Stimulated activated CD8-positive, alpha-beta memory T cell treated with anti-CD3 and anti-CD28 coated beads, Interleukin-12 subunit alpha, Interleukin-12 subunit beta, amount 100 ng/mL, for 24 hours (primary cell): ENCODE data around the gene KIFAP3.
"Not testable (repeated sequence)": the region's sequence is repeated elsewhere in the genome, so short reads cannot be mapped to it uniquely, and the experiment has no call there.

Experiments used
- DNase-seq: peaks from one replicate; pipeline ENCODE4 v3.0.0-alpha.2; 2020; ENCODE audit errors: extremely low read depth

The KIFAP3 gene

DNA sequence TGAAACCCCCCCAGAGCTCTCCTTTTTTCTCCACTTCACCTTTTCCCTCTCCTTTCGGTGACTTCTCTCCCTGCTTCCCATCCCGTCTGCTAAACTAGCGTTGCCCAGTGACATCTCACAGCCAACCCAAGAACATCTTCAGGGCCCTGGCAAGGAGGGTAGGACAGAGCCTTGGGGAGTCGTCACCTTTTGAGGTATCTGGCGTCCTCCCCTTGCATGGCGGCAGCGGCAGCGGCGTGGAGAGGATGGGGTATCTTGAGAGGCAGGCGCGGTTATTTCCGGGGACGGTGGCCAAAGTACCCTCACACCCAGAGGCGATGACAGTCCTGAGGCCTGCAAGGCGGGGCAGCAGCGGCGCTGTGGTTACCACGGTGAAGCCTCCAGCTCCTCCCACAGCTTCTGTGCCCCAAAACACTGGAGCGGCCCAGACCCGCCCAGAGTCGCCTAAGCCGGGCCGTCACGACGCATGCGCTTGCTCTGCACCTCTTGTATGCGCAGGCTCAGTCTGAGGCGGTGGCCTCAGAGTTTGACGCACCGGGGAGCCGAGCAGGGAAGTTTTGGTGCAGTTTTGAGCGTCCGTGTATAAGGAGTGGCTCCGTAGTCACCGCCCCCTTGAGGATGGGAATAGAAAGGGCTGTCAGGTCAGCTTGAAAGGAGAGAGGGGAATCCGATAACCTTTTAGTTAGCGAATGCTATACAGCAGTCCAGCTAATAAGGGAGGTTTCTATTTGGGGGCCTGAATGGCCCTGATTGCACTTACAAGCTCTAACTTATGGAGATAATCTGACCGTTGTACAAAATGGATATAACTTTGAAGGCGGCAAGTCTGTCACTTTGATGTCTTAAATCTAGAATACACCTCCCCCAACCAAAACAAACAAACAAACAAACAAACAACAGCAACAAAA, at the start of gene KIFAP3:
Gene KIFAP3 (minus strand): TSS at position 446 of the 908 bp plus-strand sequence. CDS start 228 bp downstream, at position 218.
- peak; percentile 91 for DNase-seq

DNA sequence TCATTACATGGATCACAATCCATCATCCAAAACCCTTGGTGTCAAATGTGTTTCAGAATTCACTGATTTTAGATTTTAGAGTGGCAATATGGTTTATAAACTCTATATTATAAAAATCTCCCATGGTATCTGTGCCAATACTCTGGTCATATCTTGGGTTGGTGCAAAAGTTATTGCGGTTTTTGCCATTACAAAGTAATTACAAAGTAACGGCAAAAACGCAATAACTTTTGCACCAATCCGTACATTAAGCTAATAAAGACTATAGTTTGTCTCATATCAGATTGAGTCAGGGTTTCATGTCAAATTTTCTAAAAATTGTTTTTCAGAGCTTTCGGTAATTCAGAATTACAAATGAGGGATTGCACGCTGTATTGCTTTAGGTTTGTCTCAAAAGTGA, 47.9 kb upstream of the KIFAP3 start:
- DNase-seq, result no peak

DNA sequence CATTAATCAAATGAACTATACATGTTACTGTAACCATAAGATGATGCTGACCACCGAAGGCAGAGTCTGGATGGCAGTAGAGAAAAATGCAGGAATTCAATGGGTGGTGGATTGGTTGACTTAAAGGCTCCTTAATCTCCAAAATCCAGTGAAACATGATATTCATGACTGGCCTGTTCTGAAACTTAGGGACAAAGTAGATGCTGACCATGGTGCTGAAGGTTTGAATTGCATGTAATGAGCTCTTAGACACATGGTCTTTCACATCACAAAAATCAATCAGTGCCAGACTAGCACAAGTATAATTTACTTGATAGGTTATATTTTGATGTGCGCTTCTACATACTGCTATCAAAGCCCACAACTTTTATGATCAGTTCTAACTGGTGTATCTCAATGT, 40.4 kb upstream of the KIFAP3 start:
- DNase-seq, result no peak

GRCh38 chr1:170113140-170113539, 38.6 kb upstream of the KIFAP3 start:
- not testable (repeated sequence) for DNase-seq

DNA sequence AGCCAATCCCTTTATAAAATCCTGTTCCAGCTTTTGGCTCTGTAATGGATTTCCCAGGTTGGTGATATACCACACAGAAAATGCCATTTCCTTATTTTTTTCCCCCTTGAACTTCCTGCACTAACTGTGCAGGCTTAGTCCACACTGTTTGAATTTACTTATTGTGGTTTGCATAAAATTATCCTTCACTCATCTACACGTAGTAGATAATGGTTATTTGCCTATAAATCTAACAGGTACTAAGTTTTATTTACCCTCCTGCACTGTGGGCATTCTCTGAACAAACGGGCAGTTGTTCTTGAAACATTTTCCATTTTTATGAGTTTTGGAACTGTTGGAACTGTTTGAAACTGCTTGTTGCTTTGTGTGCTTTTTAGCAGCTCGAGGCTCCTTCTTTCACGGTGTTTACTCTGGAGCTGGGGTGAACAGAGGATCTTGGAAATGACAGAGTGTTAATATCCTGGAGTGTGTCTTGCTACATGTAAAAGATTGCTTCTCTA, 23.0 kb upstream of the KIFAP3 start:
- no peak for DNase-seq

- DNase-seq, result no peak
These were observed 22.4 kb upstream of the KIFAP3 start for GRCh38 chr1:170096806-170097340.

DNA sequence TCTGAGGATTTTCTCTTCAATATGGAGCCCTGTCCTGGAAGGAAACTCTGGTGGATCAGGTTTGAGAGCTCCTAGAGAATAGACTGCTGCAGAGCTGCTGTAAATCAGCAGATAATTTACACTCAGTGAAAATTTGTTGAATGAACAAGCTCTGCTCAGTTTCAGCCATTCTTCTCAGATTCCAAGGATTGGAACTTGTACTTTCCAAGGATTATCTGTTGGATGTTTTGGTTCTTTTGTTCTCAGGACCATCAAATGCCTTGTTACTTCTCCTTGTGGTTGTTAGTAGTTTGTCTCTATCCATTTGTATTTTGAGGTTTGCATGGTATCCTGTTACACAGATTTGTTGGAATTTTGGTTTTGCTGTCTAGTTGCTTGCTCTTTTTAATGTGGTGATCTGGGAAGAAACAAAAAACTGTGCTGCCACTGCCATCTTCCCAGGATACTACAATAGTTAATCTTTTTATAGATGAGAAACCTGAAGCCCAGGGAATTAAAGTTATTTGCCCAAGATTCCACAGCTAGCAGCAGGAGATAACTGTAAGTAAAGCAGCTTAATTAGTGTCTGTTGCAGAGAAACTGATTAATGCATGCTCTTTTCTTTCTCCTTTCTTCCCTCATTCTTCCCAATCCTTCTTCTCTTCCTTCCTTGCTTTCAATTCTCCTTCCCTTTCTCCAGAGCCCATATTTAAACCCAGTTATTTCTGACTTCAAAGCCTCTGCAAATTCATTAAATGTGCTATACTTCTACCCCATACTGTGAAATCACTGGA, 21.7 kb upstream of the KIFAP3 start:
- DNase-seq, result no peak

DNA sequence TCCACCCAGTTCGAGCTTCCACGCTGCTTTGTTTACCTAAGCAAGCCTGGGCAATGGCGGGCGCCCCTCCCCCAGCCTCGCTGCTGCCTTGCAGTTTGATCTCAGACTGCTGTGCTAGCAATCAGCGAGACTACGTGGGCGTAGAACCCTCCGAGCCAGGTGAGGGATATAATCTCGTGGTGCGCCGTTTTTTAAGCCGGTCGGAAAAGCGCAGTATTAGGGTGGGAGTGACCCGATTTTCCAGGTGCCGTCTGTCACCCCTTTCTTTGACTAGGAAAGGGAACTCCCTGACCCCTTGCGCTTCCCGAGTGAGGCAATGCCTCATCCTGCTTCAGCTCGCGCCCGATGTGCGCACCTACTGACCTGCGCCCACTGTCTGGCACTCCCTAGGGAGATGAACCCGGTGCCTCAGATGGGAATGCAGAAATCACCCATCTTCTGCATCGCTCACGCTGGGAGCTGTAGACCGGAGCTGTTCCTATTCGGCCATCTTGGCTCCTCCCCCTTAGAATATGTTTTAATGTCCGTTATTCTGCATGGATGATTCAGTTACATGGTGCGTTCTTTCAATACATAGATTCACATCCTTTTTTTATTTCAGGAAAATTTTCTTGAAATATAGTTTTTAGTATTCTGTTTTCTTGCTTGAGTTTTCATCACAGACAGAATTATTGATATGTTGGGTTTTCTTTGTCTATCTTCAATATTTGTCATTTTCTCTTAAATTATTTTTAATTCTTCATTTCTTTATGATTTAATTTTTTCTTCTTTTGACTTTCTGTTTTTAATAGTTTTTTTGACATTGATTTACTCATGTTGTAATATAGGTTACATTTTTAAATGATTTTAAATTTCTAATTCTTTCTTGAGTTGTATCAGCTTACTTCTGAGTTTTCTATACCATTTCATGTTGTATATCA, 20.5 kb upstream of the KIFAP3 start:
- not testable (repeated sequence) for DNase-seq

DNA sequence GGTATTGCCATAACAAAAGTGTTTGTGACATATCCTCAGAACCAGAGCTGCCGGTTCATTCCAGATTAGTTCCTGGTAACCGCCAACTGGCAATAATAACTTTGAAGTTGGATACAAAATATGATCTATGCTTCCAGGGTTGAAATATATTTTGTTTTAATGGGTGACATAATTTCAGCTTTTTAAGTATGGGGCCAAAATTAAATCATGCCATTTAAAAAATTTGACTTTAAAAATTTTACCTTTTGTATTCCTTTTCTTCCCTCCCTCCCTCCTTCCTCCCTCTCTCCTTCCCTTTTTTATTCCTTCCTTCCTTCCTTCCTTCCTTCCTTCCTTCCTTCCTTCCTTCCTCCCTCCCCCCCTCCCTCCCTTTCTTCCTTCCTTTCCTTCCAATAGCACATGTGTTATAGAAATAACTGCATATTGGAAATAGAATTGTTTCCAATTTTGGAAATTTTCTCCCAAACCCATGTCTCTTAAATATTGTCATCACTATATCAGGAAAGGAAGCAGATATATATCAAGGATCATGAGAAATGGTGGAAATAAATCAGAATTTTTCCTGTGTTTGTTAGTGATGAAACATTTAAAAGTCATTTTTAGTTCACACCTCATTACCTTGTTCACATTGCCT, 12.0 kb upstream of the KIFAP3 start:
- DNase-seq, result no peak

DNA sequence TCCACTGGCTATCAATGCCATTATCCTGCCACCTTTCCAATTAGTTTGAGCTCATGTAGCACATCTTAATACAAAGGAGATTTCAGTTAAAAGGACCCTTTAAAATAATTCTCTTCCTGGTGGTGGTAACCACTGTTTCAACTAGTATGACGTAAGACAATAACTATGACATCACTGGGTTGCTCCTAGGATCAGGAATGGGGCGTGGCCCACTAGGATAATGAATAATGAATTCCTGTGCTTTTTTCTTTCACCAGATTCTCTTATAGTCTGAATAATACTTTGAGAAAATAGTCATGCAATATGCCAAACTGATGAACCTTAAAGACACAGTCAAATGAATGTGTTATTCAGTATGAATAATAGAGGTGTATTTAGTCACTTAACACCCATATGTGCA, 10.6 kb upstream of the KIFAP3 start:
- no peak for DNase-seq

GRCh38 chr1:170078610-170079189, 4.2 kb upstream of the KIFAP3 start:
- no peak for DNase-seq

GRCh38 chr1:170077926-170078325, 3.4 kb upstream of the KIFAP3 start:
- DNase-seq, result no peak

DNA sequence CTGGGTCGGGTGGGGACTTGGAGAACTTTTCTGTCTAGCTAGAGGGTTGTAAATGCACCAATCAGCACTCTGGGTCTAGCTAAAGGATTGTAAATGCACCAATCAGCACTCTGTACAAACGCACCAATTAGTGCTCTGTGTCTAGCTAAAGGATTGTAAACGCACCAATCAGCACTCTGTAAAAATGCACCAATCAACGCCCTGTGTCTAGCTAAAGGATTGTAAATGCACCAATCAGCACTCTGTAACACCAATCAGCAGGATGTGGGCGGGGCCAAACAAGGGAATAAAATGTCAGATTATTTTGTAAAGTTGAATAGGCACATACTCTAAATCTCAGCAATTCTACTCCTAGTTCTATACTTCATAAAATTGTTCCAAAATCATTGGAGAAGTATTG, 2.5 kb upstream of the KIFAP3 start:
- DNase-seq, result not testable (repeated sequence)

- DNase-seq, result no peak
These were observed 1.7 kb upstream of the KIFAP3 start for GRCh38 chr1:170076199-170076598.

- DNase-seq, result no peak
These were observed 691 bp upstream of the KIFAP3 start for GRCh38 chr1:170075186-170075585.

GRCh38 chr1:170073893-170074249, 624 bp downstream of the KIFAP3 start:
- no peak for DNase-seq

DNA sequence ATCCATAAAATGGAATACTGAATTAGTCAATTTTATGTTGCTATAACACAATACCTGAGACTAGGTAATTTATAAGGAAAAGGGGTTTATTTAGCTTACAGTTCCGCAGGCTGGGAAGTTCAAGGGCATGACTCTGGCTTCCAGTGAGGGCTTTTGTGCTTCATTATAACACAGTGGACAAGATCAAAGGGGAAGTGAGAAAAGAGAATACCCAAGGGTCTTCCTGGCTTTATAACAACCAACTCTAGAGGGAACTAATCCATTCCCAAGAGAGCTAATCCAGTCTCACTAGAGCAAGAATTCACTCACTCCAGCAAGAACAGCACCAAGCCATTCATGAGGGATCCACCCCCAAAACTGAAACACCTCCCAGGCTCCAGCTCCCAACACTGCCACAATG, 3.1 kb downstream of the KIFAP3 start:
- DNase-seq, result no peak

DNA sequence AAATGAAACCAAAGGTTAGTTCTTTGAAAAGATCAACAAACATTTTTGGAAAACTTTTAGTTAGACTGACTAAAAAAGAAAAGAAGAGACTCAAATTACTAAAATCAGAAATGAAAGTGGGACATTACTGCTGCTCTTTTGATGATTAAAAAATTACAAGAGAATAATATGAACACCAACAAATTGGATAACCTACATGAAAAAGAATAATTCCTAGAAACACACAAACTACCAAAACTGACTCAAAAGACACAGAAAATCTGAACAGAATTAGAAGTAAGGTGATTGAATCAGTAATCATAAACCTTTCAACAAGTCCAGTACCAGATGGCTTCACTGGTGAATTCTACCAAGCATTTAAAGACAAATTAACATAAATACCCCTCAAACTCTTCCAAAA, 5.6 kb downstream of the KIFAP3 start:
- no peak for DNase-seq

DNA sequence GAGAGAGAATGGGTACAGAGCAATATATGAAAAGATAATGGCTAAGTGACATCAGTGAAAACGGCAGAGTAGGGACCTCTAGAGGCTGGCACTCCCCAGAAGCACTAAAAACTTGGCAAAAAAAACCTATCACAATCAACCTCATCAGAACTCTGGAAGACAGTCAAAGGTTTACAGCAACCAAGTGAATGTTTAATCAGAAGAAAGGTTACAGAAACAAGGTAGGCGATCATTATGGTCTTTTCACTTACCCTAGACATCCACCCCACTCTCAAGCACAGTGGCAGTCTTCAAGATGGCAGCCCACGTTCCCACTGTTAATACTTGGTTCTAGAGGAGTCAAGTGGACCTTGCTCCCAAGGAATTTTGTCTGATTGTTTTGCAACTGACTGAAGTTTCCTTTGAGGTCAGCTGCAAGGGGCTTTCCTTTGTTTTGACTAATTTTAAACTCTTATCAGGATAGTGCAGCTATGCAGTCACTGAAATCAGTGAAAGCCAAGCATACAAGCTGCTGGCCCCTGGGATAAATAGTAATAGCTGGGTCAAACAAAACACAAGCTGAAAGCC, 7.2 kb downstream of the KIFAP3 start:
- DNase-seq, result no peak

GRCh38 chr1:170064821-170065220, 9.7 kb downstream of the KIFAP3 start:
- DNase-seq, result no peak
